Measurements from ENCODE around the gene CXCL17.

- TF ChIP-seq CTCF (IDR thresholded peaks at IDR 0.05 in 8 of 11, conservative IDR thresholded peaks at IDR 0.05 in 3 of 11) (no peak), POLR2AphosphoS5 (IDR thresholded peaks at IDR 0.05) (no peak), POLR2A (IDR thresholded peaks at IDR 0.05) (no peak)
Observed at GRCh38 chr19:42442833-42443232, at the start of gene CXCL17.
